ENCODE data around the gene KLHDC3. TPM values are rescaled to one million over a fixed set of nuclear protein-coding genes. Genes with fewer than 3 reads are reported as not detected.
A peak's percentile ranks its signal among the peaks of the same experiment; 100 is the strongest.
"Not testable (repeated sequence)": the region's sequence is repeated elsewhere in the genome, so short reads cannot be mapped to it uniquely, and the experiment has no call there.

The KLHDC3 gene
- total RNA-seq, 1 donor from 2014 or later = 154 TPM

DNA sequence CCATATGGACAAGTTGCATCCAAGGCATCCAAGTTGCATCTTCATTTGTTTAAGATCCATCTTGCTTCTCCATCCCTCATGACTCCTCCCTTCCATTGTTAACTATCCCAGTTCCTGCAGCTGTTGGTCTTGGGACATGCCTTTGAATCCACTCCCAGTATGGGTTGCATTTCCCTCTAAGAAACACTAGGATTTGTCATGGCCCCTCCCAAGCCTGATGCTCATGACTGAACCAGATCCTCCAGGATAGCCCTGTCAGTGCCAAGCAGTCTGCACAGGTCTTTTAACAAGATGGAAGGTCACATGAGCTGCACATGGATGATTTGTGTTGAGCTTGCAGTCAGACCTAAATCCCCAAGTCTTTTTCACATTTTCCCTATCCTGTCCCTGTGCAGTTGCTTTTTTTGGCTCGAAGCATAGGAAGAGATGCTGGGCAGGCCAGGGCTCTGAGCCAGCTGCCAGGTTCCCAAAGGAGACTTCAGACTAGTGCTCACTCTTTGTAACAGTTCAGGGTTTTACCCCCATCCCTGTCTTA is 25.5 kb upstream of the KLHDC3 start:
- H3K4me3 Mint-ChIP-seq (ENCODE audit: unreplicated experiment) = no peak overlapping the region
- no peak overlapping the region for H3K27ac Mint-ChIP-seq (ENCODE audit: unreplicated experiment)
- H3K9me3 Mint-ChIP-seq (ENCODE audit: unreplicated experiment) = no peaks in the 10 kb centered on the region
- H3K27me3 Mint-ChIP-seq (ENCODE audit: unreplicated experiment) = peaks cover 7% of the 10 kb centered on the region
- no peak for DNase-seq (ENCODE audit: low spot score)
- H3K4me1 Mint-ChIP-seq (ENCODE audit: unreplicated experiment) = peaks cover 28% of the 10 kb centered on the region
- H3K36me3 Mint-ChIP-seq (ENCODE audit: low read depth, unreplicated experiment) = peaks cover 30% of the 10 kb centered on the region
- TF ChIP-seq, protein P1, sequence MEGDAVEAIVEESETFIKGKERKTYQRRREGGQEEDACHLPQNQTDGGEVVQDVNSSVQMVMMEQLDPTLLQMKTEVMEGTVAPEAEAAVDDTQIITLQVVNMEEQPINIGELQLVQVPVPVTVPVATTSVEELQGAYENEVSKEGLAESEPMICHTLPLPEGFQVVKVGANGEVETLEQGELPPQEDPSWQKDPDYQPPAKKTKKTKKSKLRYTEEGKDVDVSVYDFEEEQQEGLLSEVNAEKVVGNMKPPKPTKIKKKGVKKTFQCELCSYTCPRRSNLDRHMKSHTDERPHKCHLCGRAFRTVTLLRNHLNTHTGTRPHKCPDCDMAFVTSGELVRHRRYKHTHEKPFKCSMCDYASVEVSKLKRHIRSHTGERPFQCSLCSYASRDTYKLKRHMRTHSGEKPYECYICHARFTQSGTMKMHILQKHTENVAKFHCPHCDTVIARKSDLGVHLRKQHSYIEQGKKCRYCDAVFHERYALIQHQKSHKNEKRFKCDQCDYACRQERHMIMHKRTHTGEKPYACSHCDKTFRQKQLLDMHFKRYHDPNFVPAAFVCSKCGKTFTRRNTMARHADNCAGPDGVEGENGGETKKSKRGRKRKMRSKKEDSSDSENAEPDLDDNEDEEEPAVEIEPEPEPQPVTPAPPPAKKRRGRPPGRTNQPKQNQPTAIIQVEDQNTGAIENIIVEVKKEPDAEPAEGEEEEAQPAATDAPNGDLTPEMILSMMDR (IDR thresholded peaks at IDR 0.05; ENCODE audit: unreplicated experiment) = no peak

DNA sequence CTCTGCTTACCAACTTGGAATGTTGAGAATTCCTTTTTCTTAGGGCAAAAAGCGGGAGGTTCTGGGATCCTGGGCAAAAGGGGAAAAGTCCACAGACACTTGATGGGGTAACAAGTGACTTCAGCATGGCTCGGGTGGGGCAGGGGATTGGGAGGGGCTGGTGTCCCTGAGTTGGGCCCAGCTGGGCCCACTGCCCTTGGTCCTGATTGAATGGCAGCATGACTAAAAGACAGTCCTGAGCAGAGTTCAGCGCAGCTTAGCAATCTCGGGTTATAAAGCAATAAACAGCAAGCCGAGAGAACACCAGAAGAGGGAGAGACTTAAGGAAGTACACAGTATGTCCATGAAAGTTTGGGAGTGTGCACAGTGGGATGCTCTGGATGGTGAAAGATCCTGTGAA is 24.1 kb upstream of the KLHDC3 start:
- DNase-seq (ENCODE audit: low spot score) = no peak
- no peak overlapping the region for H3K27ac Mint-ChIP-seq (ENCODE audit: unreplicated experiment)
- H3K4me1 Mint-ChIP-seq (ENCODE audit: unreplicated experiment) = peaks cover 24% of the 10 kb centered on the region
- peaks cover 6% of the 10 kb centered on the region for H3K27me3 Mint-ChIP-seq (ENCODE audit: unreplicated experiment)
- TF ChIP-seq, protein P1 (IDR thresholded peaks at IDR 0.05; ENCODE audit: unreplicated experiment) = no peak
- H3K36me3 Mint-ChIP-seq (ENCODE audit: low read depth, unreplicated experiment) = peaks cover 32% of the 10 kb centered on the region
- H3K4me3 Mint-ChIP-seq (ENCODE audit: unreplicated experiment) = no peak overlapping the region
- no peaks in the 10 kb centered on the region for H3K9me3 Mint-ChIP-seq (ENCODE audit: unreplicated experiment)

DNA sequence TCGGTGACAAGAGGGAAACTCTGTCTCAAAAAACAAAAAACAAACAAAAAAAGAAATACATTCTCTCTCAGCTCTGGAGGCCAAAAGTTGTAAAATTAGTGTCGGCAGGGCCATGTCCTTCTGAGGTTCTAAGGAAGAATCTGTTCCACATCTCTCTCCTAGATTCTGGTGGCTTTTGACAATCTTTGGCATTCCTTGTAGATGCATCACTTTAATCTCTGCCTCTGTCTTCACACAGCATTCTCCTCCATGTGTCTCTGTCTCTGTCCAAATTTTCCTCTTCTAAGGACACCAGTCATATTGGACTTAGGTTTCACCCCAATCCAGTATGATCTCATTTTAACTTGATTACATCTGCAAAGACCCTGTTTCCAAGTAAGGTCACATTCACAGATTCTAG is 20.6 kb upstream of the KLHDC3 start:
- Mint-ChIP-seq H3K4me1 (ENCODE audit: unreplicated experiment) (peaks cover under 1% of the 10 kb centered on the region), H3K9me3 (ENCODE audit: unreplicated experiment) (no peaks in the 10 kb centered on the region), H3K36me3 (ENCODE audit: low read depth, unreplicated experiment) (peaks cover 17% of the 10 kb centered on the region), H3K4me3 (ENCODE audit: unreplicated experiment) (no peak overlapping the region), H3K27me3 (ENCODE audit: unreplicated experiment) (peaks cover 3% of the 10 kb centered on the region), H3K27ac (ENCODE audit: unreplicated experiment) (peak overlapping the region; percentile 21)
- TF ChIP-seq, protein P1 (IDR thresholded peaks at IDR 0.05; ENCODE audit: unreplicated experiment) = no peak
- DNase-seq (ENCODE audit: low spot score) = no peak

DNA sequence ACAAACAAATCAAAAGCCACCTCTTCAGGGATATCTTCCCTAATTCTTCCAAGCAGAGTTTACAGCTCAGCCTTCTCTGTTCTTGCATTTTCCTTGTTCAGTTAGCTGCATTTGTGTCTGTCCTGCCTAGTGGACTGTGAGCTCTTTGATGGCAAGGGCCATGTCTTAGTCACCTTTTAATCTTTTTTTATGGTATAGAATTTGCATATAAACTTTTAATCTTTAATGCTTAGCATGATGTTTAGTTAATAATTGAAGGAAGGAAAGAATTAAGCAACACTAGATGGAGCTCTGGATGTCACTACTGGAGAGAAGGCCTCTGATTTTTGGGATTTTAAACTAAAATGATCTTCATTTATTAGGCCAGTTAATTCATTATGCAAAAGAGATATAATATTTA is 17.5 kb upstream of the KLHDC3 start:
- Mint-ChIP-seq H3K27me3 (ENCODE audit: unreplicated experiment) (peaks cover 3% of the 10 kb centered on the region), H3K27ac (ENCODE audit: unreplicated experiment) (peak overlapping the region; percentile 63), H3K36me3 (ENCODE audit: low read depth, unreplicated experiment) (peaks cover 5% of the 10 kb centered on the region)

DNA sequence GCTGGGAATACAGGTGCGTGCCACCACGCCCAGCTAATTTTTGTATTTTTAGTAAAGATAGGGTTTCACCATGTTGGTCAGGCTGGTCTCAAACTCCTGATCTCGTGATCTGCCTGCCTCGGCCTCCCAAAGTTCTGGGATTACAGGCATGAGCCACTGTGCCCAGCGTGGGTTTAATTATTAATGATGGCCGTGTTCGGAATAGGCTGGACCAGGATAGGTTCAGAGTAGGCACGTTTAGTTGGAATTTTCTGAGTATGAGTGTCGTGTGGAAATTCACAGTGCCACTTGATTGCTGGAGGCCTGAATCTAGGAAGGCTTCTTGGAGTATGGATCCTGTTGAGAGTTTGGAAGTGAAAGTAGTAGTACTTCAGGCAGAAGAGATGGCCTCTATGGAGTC is 15.8 kb upstream of the KLHDC3 start:
- H3K36me3 Mint-ChIP-seq (ENCODE audit: low read depth, unreplicated experiment); H3K4me1 Mint-ChIP-seq (ENCODE audit: unreplicated experiment); DNase-seq (ENCODE audit: low spot score); H3K27me3 Mint-ChIP-seq (ENCODE audit: unreplicated experiment); H3K27ac Mint-ChIP-seq (ENCODE audit: unreplicated experiment); H3K4me3 Mint-ChIP-seq (ENCODE audit: unreplicated experiment); H3K9me3 Mint-ChIP-seq (ENCODE audit: unreplicated experiment): not testable (repeated sequence)

More for the DNA sequence above, 17.5 kb upstream of the KLHDC3 start:
- Mint-ChIP-seq H3K4me3 (ENCODE audit: unreplicated experiment) (no peak overlapping the region), H3K4me1 (ENCODE audit: unreplicated experiment) (no peaks in the 10 kb centered on the region), H3K9me3 (ENCODE audit: unreplicated experiment) (no peaks in the 10 kb centered on the region)
- TF ChIP-seq, protein P1 (IDR thresholded peaks at IDR 0.05; ENCODE audit: unreplicated experiment) = no peak
- no peak for DNase-seq (ENCODE audit: low spot score)
